A172 (cell line): ENCODE data around the gene GTF2A1L. TPM values are rescaled to one million over a fixed set of nuclear protein-coding genes. Genes with fewer than 3 reads are reported as not detected.
"Not testable (repeated sequence)": the region's sequence is repeated elsewhere in the genome, so short reads cannot be mapped to it uniquely, and the experiment has no call there.

ENCODE experiments used
- DNase-seq: peaks from one replicate; pipeline ENCODE4 v3.0.0-alpha.2; 2015; ENCODE audit warnings: low spot score
- total RNA-seq: library from RNA; depleted of rRNA; stranded (reverse); fragments of >200 nt; shearing (Covaris generic); gene quantifications from 2 replicates; pipeline ENCODE4 v1.2.3, GENCODE V29; 2014; rRNA removed

Gene GTF2A1L
- 0.62 TPM in 1 of 2 replicates, not detected in the other for total RNA-seq

- DNase-seq: no peak
Observed at GRCh38 chr2:48617618-48618017, at the start of gene GTF2A1L. GTF2A1L (plus strand) TSS chr2:48617856; CDS start chr2:48617875, 19 bp downstream.

DNA sequence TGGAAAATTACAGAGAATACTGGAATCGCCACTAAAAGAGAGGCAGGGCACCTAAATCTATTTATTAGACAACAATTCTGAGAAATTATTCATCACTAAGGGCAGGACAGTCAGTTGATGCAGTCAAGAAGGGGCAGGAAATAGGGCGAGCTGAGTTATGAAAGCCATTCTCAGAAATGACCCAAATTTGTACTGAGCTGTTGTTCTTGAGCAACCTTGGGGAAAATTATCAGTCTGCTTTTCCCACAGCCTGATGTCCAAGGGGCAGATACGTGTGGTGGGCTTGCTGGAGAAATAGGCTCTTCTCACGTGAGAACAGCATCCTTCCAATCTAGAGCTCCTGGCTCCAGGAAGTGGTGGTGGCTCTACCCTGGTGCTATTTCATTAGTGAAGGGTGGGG is 49.1 kb upstream of the GTF2A1L start:
- no peak for DNase-seq

DNA sequence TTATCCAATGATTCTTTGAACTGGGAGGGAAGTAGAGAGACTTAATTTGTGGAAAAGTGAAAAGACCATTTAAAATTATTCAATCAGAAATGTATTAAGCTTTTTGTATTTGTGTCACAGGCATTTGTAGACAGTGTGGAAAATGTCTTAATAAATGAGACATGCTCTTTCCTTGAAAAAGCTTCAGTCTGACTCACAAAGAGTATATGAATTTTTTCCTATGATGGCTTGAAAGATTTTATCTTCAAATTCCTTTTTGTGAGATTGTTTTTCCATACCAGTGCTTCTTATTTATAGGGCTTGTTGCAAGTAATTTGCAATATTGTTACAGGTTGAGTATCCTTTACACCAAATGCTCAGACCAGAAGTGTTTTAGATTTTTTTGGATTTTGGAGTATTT is 48.2 kb upstream of the GTF2A1L start:
- no peak for DNase-seq

DNA sequence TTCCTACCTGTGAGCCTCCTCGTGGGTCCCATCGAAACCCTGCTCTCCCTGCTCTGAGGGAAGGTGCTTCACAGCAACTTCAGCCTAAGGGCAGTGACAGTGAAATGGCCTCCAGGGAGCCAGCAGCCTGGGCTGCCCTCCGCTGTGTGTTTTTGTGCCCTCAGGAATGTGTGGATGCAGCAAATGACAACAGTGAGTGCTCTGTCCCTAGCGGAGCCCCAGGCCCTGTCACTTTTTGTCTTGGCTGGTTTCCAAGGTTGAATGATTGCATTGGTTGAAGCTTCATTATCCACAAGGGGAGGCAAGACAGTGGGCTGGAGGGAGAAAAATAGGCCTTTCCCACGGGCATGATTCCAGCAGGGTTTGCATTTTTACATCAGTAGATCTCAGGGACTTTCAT is 44.8 kb upstream of the GTF2A1L start:
- DNase-seq: no peak

- DNase-seq: no peak
Observed at GRCh38 chr2:48574353-48575287, 43.0 kb upstream of the GTF2A1L start.

GRCh38 chr2:48578313-48578712 is 39.3 kb upstream of the GTF2A1L start:
- DNase-seq: no peak

GRCh38 chr2:48583961-48584360 is 33.7 kb upstream of the GTF2A1L start:
- DNase-seq: no peak

DNA sequence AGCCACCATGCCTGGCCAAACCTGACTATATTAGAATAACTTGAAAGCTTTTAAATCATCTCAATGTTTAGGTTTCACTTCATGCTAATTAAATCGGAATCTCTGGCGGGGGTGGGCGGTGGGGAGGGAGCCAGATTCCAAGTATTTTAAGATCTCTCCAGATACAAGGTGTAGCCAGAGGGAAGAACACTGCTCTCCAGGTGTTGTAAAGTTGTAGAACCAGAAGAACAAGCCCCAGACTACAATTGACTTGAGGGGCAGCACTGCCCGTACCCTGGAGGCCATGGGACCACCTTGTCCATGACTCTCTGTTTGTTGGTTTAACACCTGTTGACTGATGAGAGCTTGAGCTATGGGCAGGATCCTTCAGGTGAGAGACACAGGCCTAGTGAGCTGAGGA is 33.1 kb upstream of the GTF2A1L start:
- no peak for DNase-seq

GRCh38 chr2:48586433-48586832 is 31.2 kb upstream of the GTF2A1L start:
- DNase-seq: no peak

DNA sequence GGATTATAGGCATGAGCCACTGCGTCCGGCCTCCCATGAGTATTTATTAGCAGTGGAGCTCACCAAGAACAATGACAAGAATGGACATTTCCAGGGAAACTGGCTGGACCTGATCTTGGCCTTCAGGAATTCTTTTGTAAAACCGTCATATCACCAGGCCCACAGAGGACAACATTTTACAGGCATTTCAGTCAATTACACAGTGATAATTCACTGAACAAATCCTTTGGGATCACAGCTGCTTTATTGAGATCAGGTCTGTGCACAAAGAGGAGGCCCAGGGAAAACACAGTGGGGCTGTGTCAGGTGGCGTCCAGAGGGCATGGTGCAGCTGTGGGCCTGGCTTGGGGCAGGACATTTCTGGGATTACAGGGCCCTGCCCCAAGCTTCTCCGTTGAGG is 30.1 kb upstream of the GTF2A1L start:
- DNase-seq: no peak

GRCh38 chr2:48587961-48588360 is 29.7 kb upstream of the GTF2A1L start:
- DNase-seq: no peak

- DNase-seq: no peak
Observed at GRCh38 chr2:48588745-48589144, 28.9 kb upstream of the GTF2A1L start.

- peak; percentile 59 for DNase-seq
Observed at GRCh38 chr2:48589170-48589767, 28.4 kb upstream of the GTF2A1L start.

DNA sequence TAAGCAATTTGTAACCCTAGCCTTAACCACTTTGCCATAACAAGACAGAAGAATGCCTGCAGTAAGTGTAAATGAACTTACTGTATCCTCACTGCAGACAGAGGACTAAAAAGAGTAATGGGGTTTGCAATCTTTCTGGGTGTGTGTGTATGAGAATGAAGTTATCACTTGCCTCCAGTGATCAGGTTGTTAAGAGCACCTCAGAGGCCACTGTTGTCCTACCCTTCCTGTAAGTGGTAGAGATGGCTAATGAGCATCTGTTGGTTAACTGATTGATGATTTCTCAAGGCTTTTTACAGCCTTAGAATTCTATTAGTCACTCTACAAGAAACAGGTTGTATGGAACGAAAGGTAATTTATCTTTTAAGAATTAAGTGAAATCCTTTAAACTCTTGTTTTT is 27.6 kb upstream of the GTF2A1L start:
- no peak for DNase-seq

- no peak for DNase-seq
Observed at GRCh38 chr2:48592067-48592466, 25.6 kb upstream of the GTF2A1L start.

GRCh38 chr2:48596751-48597150 is 20.9 kb upstream of the GTF2A1L start:
- not testable (repeated sequence) for DNase-seq

DNA sequence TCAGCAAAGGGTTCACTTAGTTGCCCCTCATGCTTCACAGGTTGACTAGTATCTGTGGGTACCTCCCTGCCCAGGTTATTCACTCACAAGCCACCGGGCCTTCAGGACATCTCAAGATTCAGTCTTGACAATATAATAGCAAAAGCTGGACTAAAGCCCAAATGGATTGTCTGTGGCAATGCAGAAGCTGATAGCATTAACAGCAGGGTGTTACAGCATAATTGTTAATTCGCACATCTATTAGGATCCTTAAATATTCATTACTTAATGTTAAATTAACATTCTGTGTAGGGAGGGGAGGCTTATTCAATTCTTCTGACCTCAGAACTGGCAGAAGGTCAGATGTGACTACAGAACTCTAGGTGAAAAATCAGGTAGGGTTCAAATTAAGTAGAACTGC is 20.2 kb upstream of the GTF2A1L start:
- no peak for DNase-seq

- DNase-seq: peak; percentile 54
Observed at GRCh38 chr2:48600204-48600813, 17.3 kb upstream of the GTF2A1L start.

DNA sequence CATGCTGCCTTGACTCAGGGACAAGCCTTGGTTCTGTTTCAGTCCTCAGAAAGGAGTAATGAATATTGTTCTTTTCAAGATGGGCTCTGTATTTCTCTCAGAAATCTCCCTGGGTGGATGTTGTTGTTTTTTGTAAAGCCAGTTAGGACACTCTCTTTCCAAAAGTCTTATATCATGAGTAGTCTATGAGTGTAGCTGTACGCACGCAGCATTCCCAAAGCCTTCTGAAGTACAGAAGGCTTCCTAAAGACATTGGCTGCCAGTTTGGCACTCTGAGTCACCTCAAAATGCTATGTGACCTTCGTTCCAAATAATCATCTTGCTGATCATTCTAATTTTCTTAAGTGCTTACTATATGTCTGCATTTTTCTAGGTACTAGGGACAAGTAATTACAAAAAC is 16.7 kb upstream of the GTF2A1L start:
- DNase-seq: no peak

DNA sequence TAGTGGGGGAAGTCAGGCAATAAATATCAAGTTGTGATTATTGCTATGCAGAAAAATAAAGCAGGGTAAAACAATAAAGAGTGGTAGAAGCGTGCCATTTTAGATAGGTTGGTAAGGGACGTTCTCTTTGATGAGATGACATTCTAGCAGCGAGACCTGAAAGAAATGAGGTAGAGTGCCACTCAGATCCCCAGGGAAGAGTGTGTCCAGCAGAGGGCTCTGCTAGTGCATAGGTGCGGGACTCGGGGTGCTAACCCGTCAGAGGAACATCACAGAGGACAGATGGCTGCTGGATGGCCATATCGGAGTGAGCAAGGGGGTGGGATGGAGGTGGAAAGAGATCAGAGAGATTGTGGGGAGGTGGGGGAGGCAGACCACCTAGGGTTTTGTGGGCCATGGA is 16.3 kb upstream of the GTF2A1L start:
- peak; percentile 23 for DNase-seq

DNA sequence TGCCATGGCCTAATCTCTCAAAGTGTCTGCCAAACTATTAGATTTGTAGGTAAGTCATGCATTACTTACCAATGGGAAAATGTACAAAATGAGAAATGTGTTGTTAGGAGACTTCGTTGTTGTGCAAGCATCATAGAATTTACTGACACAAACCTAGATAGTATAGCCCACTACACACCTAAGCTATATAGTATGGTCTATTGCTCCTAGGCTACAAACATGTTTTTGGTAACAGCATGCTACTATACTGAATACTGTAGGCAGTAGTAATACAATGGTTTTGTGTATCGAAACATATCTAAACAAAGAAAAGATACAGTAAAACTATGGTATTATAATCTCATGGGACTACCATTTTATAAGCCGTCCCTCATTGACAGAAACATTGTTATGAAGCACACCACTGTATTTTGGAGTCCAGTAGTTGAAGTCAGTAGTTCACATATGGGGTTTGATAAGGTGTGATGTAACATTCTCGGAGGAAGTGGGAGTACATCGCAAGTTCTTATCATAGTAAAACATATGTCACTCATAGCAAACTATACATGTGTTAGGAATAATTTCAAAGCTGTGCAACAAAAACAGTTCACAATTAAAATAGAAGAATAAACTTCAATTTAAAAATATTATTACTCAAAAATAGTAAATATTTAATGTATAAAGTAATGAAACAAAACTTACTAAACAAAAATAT is 12.0 kb upstream of the GTF2A1L start:
- no peak for DNase-seq
